ENCODE results near the gene SCGB1D2.
"Not testable (repeated sequence)": the region's sequence is repeated elsewhere in the genome, so short reads cannot be mapped to it uniquely, and the experiment has no call there.

SCGB1D2 gene, protein sequence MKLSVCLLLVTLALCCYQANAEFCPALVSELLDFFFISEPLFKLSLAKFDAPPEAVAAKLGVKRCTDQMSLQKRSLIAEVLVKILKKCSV

DNA sequence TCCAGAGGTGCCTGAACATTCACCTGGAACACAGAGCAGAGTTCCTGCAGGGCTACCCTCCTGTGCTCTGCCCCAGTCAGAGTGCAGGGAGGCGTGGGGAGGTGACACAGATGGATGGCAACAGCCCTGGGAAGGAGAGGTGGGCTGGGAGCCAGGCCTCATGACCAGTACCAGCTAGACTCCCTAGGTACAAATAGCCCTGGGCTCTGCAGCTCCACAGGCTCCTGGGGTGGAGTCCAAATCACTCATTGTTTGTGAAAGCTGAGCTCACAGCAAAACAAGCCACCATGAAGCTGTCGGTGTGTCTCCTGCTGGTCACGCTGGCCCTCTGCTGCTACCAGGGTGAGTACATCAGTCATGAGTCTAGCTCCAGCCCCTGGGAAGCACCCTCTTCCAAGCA lies at the start of gene SCGB1D2:
TSS of gene SCGB1D2 (plus strand) at position 219 of the 400 bp plus-strand sequence. CDS start at position 288, 69 bp downstream.
- no peak for DNase-seq

DNA sequence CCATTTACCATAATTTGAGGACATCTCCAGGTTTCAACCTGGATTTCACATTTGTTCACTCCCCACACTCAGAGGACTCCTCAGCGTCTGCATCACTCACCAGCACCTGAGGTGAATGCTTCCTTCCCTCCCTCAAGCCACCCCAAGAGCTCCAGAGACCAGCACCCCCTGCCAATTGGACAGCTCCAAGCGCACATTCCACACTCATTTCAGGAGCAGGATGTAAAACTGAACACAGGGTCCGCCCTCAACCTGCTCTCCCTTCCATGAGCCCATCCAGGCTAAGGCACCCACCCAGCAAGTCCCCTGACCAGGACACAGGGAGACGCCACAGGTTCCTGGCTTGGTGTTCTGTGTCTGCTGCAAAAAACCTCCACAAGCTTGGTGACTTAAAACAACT lies 48.1 kb upstream of the SCGB1D2 start:
- DNase-seq = no peak

DNA sequence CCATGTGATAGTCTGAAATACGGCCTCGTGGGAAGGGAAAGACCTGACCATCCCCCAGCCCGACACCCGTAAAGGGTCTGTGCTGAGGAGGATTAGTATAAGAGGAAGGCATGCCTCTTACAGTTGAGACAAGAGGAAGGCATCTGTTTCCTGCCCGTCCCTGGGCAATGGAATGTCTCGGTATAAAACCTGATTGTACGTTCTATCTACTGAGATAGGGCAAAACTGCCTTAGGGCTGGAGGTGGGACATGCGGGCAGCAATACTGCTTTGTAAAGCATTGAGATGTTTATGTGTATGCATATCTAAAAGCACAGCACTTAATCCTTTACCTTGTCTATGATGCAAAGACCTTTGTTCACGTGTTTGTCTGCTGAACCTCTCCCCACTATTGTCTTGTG lies 47.0 kb upstream of the SCGB1D2 start:
- not testable (repeated sequence) for DNase-seq

DNA sequence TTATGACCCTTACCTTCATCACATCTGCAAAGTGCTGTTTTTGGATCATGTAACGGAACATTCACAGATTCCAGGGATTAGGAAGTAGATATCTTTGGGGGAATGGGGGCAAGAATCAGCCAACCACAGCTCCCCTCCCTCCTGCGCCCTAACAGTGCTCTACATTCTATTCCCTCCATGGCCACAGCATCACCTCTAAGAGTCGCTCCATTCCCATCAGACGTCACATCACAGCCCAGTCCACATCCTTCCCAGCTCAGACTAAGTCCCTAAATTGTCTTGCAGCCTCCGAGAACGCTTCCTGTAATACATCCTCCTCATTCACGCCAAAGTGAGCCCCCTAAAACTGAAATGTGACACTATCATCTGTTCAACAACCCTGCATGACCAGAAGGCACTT lies 46.1 kb upstream of the SCGB1D2 start:
- no peak for DNase-seq

DNA sequence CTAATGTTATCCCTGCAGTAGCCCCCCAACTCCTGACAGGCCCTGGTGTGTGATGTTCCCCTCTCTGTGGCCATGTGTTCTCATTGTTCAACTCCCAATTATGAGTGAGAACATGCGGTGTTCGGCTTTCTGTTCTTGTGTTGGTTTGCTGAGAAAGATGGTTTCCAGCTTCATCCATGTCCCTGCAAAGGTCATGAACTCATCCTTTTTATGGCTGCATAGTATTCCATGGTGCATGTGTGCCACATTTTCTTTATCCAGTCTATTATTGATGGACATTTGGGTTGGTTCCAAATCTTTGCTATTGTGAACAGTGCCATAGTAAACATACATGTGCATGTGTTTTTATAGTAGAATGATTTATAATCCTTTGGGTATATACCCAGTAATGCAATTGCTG lies 44.6 kb upstream of the SCGB1D2 start:
- DNase-seq = not testable (repeated sequence)

DNA sequence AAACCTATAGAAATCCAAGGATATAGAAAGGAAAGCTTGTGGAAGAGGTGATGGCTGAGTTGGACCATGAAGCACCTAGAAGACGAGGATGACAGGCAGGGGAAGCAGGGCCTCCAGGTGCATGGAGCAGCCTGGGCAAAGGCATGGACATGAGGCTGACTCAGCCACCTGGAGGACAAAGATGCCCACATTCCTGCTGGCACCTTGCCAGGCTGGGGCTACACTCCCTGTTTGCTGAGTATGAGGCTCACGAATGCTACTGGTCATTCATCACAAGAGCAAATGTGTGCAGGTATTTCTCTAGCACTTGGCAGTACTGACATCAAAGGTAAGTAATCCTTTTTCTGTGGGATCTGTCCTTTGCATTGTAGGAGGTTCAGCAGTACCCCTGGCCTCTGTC lies 40.7 kb upstream of the SCGB1D2 start:
- DNase-seq = no peak

DNA sequence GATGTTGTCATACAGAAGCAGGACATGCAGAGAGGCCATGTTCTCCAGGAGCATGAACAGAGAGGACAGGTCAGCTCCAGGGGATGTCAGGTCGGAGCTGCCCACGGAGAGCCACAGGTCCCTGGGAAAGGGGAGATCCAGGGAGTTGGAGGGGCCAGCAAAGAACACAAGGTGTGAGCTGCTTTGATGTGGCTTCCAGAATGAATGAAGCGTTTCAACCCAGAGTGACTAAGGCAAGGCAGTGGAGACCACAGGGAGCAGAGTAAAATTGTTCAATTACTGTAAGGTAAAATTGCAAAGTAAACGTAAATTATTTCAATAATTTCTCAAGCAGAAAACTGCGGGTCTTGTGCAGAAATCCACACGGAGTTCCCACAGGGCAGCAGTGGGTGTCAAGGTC lies 39.1 kb upstream of the SCGB1D2 start:
- DNase-seq = no peak

DNA sequence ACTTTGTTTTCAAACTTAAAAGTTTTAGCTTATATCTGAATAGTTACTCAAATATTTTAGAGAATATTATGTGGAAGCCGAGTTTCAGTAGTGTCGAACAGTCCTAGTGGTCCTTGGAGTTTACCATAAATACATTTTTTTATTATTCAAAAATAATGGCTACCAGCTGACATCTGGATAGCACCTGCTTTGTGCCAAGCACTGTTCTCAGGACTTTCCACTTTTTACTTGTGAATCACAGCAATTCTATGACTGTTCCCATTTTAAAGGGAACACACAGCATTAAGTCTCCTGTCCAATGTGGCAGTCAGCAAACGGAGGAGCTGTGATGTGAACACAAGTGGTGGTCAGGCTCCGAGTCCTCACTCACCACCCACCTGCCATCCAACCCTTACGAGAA lies 37.6 kb upstream of the SCGB1D2 start:
- DNase-seq = no peak

DNA sequence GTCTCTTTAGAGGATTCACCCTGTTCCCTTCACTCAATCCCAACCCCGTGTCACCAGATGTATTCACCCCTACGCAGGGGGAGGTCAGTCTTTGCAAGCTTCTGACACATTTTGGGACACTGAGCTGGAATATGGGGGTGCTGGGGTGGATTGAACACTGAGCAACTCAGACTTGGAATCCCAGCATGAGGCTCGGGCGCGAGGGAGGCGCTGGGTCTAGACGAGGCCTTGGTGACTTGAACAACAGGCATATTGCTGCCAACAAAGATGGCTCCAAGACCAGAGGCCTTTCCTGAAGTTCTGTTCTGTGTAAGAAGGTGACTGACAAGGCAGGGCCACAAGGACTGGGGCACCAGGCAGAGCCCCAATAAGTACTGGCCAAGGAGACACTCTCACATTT lies 36.6 kb upstream of the SCGB1D2 start:
- DNase-seq = no peak

DNA sequence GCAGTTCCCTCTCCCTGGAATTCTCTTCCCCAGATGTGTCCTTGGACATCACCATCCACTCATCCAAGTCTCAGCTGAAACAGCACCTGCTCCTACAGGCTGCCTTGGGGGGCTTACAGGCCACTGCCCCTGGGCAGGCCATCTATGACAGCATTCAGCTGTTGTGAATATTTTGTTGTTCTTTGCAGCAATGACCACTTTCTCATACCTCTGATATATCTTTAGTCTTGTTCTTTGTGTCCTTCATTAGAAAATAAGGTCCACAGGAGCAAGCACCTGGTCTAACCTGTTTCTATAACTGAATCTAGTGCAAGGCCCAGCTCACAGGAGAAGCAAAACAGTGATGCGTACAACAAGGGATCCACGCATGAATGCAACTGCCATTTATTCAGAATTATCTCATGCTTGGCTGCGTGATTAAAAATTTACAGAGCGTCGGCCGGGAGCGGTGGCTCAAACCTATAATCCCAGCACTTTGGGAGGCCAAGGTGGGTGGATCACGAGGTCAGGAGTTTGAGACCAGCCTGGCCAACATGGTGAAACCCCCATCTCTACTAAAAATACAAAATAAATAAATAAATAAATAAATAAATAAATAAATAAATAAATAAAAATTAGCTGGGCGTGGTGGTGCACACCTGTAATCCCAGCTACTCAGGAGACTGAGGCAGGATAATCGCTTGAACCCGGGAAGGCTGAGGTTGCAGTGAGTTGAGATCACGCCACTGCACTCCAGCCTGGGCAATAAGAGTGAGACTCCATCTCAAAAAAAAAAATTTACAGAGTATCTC lies 35.6 kb upstream of the SCGB1D2 start:
- not testable (repeated sequence) for DNase-seq

DNA sequence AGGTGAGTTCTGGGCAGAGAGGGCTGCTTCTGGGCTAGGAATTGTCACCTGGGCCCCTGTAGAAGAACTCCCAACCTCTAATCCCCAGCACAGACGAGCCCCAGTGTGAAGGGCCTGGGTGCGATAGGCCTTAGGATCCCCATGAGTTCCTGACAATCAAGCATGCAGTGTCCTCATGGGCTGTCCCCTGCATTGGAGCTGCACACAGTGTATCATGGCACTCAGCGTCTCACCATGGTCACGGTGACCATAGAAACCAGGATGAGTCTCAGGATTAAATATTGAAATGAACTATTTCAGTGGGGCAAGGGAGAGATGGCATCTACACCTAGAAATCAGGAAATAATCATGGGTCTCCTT lies 33.3 kb upstream of the SCGB1D2 start:
- no peak for DNase-seq

DNA sequence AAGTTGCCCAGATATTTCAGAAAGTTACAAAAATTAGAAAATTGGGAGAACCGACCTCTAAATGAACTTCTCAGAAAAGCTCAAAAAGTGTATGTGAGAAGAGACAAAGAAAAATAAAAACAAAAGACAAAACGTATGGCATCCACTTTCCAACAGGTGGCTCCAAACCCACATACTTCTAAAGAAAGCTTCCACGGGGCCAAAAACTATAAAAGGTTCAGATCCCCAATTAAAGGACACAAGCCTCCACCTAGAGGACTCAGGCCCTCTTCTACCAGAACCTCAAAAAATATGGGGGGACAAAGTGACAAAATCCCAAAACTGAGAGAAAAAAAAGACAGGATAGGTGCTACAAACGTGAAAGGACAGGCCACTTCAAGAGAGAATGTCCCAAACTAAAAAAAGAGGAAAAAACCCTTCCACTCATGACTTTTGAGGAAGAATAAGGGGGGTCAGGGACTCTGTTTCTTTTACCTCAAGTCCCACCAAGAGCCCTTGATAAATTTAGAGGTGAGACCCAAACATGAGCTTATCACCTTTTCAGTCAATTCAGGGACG lies 24.8 kb upstream of the SCGB1D2 start:
- DNase-seq = no peak

DNA sequence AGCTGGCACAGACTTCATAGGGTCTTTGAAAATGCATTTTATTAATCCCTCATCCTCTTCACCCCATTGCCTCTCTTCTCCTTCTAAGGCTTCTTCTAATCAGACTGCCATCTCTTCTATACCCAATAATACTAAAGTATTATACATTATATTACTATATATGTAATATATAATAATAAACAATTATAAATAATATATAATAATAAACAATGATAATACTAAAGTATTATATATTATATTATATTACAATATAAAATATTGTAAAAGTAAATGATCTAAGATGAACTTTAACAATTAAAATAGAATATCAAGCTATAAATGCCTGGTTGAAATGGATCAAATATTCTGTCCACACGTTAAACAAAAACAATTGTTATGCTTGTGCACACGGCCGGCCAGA lies 20.5 kb upstream of the SCGB1D2 start:
- DNase-seq = no peak

DNA sequence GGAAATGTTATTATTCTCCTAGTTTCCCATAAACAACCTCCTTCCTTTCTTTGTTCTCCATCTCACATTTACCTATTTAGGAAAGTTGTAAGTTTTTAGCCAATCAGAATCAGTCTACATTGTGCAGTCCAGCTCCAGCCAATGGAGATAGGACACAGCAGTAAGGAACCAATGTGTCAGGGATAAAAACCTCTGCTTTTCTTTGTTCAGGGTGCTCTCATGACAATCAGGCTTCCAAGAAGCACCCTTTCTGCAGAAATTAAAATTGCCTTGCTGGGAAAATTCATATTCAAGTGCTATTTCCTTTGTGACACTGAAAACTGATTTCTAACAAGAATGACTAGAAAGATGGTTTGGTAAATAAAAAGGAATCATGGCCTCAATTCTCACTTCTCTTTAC lies 18.9 kb upstream of the SCGB1D2 start:
- no peak for DNase-seq

DNA sequence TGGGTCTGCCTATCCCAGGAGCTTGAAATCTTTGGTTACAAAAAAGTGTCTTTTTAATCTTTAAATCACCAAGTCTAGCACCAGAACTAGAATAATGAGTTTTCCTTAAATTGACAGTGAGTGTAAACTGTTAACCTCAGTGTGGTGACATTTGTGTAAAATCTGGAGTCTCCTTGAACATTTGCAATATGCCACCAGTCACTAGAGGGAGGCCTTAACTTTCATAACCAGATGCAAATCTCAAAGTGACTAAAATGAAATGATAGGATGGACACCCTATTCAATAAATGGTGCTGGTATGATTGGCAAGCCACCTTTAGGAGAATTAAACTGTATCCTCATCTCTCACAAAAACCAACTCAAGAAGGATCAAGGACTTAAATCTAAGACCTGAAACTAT lies 8.3 kb upstream of the SCGB1D2 start:
- no peak for DNase-seq

DNA sequence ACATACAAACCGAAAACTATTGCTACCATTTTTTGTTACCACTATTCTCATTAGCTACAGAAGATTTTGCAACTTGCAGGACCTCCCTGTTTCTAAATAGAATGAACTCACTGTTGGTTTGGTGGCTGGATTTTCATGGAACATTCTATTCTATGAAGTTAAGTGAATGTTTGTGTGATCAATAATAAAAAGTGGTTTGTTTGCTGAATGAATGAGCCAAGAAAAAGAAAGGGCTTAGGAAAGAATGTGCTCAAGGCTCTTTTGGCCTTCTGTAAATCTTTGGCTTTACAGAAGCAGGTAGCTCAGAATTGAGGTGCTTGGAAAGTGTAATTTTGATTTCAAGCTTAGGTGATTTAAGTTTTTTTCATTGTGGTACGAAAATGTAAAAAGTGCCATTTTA lies 5.9 kb upstream of the SCGB1D2 start:
- DNase-seq = no peak

DNA sequence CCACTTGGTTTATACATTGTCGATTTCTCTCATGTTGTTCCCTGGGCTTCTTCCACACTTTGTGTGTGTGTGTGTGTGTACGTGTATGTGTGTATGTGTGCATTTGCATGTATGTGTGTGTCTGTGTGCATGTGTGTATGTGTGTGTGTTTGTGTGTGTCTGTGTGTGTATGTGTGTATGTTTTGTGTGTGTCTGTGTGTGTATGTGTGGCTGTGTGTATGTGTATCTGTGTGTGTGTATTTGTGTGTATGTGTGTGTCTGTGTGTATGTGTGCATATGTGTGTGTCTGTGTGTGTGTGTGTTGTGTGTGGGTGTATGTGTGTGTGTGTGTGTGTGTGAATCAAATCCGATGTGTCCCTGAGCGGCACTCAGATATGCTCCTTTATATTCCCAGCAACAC lies 4.5 kb upstream of the SCGB1D2 start:
- DNase-seq = no peak

DNA sequence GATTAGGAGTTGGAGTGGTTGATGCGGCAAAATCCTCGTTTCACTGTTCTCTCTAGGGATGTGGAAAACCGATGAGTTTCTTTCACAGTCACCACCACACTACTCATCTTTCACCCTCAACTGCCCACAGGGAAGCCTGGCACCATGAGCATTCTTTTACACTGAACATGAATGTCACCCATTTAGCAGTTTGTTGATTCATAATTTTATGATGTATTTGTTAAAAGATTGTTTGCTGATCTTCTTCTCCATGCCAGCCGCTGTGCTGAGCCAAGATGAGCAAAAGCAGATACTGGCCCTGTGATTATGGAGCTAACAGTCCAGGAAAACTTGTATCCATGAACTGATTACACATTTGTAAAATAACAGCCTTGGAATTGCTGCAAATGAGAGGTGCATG lies 3.9 kb upstream of the SCGB1D2 start:
- no peak for DNase-seq

DNA sequence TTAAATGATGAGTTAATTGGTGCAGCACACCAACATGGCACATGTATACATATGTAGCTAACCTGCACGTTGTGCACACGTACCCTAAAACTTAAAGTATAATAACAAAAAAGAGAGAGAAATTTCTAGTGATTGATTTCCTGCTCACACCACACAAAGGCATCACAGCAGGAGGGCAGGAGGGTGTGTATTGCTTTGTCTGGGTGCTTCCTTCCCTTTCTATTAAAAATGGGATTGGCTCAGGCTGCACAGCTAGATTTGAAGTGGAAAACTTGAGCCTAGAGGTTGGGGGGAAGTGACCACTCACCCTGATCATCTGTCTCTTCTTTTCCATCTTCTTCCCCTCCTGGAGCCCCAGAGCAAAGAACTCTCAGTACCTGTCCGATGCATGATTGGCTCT lies 944 bp upstream of the SCGB1D2 start:
- no peak for DNase-seq

DNA sequence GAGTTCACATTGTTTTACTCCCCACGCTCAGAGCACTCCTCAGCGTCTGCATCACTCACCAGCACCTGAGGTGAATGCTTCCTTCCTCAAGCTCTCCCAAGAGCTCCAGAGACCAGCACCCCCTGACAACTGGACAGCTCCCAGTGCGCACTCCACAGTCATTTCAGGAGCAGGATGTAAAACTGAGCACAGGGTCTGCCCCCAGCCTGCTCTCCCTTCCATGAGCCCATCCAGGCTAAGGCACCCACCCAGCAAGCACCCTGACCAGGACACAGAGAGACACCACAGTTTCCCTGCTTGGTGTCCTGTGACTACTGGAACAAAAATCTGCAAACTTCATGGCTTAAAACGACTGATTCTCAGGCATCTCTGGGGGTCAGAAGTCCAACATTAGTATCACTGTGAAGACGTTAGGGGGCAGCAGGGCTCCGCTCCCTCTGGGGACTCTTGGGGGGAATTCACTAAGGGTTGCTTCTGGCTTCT lies 3.3 kb downstream of the SCGB1D2 start:
- DNase-seq = no peak

DNA sequence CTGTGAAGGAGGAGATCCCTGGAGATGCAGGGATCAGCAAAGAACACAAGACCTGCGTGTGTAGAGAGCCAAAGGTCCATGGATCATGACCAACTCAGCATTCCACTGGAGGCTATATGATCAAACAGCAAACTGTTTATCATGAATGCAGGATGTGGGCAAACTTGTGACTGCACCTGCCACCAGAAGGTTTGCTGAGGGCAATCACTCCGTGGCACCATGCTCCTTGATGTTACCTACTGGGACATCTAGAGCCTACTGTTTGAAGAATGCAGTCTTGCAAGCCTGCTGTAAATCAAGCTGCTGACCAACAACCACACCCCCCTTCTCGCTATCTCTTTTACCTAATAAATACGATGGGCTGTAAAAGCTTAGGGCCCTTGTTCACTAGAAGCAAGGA lies 9.7 kb downstream of the SCGB1D2 start:
- no peak for DNase-seq

DNA sequence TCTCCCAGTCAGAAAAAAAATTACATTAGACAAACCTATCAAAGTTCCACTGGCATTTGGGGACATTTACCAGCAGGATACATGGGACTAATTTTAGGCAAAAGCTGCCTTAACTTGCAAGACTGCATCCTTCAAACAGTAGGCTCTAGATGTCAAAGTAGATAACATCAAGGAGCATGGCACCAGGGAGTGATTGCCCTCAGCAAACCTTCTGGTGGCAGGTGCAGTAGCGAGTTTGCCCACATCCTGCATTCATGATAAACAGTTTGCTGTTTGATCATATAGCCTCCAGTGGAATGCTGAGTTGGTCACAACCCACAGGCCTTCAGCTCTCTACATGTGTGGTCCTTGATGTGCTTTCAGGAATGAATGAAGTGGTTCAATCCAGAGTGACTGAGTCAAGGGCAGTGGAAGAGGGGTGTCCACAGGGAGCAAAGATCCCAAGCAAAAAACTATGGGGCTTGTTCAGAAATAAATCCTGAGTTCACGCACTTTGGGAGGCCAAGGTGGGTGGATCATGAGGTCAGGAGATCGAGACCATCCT lies 12.0 kb downstream of the SCGB1D2 start:
- no peak for DNase-seq

DNA sequence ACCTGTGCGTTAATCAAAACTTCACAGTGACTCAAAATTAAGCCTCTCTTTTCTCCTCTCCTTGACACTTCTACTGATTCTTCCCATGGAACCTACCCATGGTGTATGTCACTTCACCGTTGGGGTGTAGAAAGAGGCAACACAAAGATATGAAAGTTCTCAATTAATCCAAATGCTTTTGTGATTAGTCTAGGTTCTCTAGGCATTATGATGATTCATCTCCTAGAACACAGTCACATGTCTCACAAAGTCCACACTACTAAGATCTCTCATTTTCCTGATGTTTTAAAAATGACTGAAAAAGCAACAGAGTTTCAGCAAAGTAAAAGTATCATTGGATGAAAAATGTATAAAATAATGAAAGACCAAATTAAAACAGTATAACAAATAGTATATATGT lies 14.2 kb downstream of the SCGB1D2 start:
- DNase-seq = no peak

DNA sequence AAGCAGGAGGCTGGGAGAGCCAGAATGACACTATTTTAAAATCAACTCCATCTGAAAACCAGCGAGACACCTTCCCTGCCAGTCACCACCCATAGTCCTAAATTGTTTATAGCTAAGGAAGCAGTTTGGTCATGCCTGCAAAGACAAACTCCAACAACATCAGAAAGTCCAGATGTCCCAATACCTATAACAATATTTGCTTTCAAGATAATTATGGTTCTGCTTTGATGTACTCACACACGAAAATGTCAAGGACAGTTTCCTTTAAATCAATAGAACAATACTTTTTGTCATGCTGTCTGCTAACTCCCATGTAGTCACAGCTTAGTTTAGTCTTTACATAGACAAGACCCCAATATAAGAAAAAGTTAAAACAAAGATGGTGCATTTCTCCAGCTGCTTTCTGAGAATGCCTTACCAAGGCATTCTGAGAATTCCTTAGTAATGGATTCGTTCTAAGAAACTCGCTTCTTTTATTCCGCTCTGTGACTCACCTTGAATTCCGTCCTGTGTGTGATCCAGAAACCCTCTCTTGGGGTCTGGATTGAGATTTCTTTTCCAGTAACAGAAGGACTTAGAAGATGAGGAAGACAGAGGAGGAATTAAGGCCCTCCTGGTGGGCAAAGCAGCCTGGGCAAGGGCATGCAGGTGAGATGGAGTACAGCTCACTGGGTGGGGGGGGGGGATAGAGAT lies 18.4 kb downstream of the SCGB1D2 start:
- DNase-seq = no peak
